GM23338 (cell line): ENCODE results near the gene UNKL. TPM values are rescaled to one million over a fixed set of nuclear protein-coding genes. Genes with fewer than 3 reads are reported as not detected.

ENCODE experiments used
- ATAC-seq: fragments of 200-7000 bp; cut with Tn5 transposase; 3 replicates; pipeline ENCODE4 v1.9.1; 2020
- DNase-seq: peaks from one replicate; pipeline ENCODE4 v3.0.0-alpha.2; 2015; ENCODE audit warnings: low spot score
- H2AFZ ChIP-seq: fragments of 200-600 bp; sonication (generic); 2 replicates; pipeline ENCODE4 v1.8.0; 2016; ENCODE audit warnings: antibody characterized with exemption, mild to moderate bottlenecking, moderate library complexity
- H3F3A ChIP-seq: fragments of 200-600 bp; sonication (generic); replicated peaks from 2 replicates; pipeline ENCODE4 v1.8.0; 2017; ENCODE audit warnings: antibody characterized with exemption, mixed run types, low read depth
- H3K27ac ChIP-seq: fragments of 200-600 bp; sonication (generic); 2 replicates; pipeline ENCODE4 v1.6.1; 2016; ENCODE audit warnings: low read depth
- H3K27me3 ChIP-seq: fragments of 200-600 bp; sonication (generic); 2 replicates; pipeline ENCODE4 v1.8.0; 2016; ENCODE audit warnings: mild to moderate bottlenecking, mixed run types, moderate library complexity; ENCODE audit not compliant: insufficient read depth
- H3K36me3 ChIP-seq: fragments of 200-600 bp; sonication (generic); 2 replicates; pipeline ENCODE4 v1.8.0; 2016; ENCODE audit warnings: mild to moderate bottlenecking; ENCODE audit not compliant: insufficient read depth
- H3K4me1 ChIP-seq: fragments of 200-600 bp; sonication (generic); 2 replicates; pipeline ENCODE4 v1.8.0; 2016; ENCODE audit warnings: mild to moderate bottlenecking, moderate library complexity; ENCODE audit not compliant: insufficient read depth
- H3K4me2 ChIP-seq: fragments of 200-600 bp; sonication (generic); 2 replicates; pipeline ENCODE4 v1.7.1; 2017; ENCODE audit warnings: mixed run types
- H3K4me3 ChIP-seq: fragments of 200-600 bp; sonication (generic); 2 replicates; pipeline ENCODE4 v1.6.1; 2016; ENCODE audit warnings: mixed run types
- H3K79me2 ChIP-seq: fragments of 200-600 bp; sonication (generic); replicated peaks from 2 replicates; pipeline ENCODE4 v1.8.0; 2017; ENCODE audit warnings: mild to moderate bottlenecking; ENCODE audit not compliant: insufficient read depth
- H3K9me2 ChIP-seq: fragments of 200-600 bp; sonication (generic); 2 replicates; pipeline ENCODE4 v1.8.0; 2017; ENCODE audit not compliant: insufficient read depth
- H4K20me1 ChIP-seq: fragments of 200-600 bp; sonication (generic); replicated peaks from 2 replicates; pipeline ENCODE4 v1.8.0; 2017; ENCODE audit warnings: mild to moderate bottlenecking; ENCODE audit not compliant: insufficient read depth
- H3K27ac Mint-ChIP-seq: 2 replicates; pipeline ENCODE4 v1.8.0; 2020; ENCODE audit warnings: inconsistent platforms, mild to moderate bottlenecking, moderate library complexity, mixed read lengths
- H3K27me3 Mint-ChIP-seq: 3 replicates; pipeline ENCODE4 v1.8.0; 2022; ENCODE audit warnings: low read depth, mild to moderate bottlenecking, moderate library complexity, mixed read lengths, inconsistent platforms; ENCODE audit not compliant: insufficient read depth, poor library complexity
- H3K36me3 Mint-ChIP-seq: 3 replicates; pipeline ENCODE4 v1.8.0; 2021; ENCODE audit warnings: low read depth, mild to moderate bottlenecking, inconsistent platforms, moderate library complexity, mixed read lengths
- H3K4me1 Mint-ChIP-seq: 3 replicates; pipeline ENCODE4 v1.8.0; 2020; ENCODE audit warnings: mild to moderate bottlenecking, inconsistent platforms, mixed read lengths
- H3K4me3 Mint-ChIP-seq: 3 replicates; pipeline ENCODE4 v1.8.0; 2021; ENCODE audit warnings: moderate library complexity, mild to moderate bottlenecking, inconsistent platforms, mixed read lengths
- H3K9me3 Mint-ChIP-seq: 3 replicates; pipeline ENCODE4 v1.8.0; 2020; ENCODE audit warnings: moderate library complexity, mild to moderate bottlenecking, inconsistent platforms, mixed read lengths
- CREB1 ChIP-seq: fragments of 250-450 bp; sonication (Bioruptor Pico); IDR thresholded peaks from 2 replicates; pipeline ENCODE4 v1.5.0; 2020; ENCODE audit warnings: low read depth, mild to moderate bottlenecking, moderate library complexity
- CTCF ChIP-seq, 2 experiments: fragments of 200-600 bp in 1 of 2; sonication (generic) in 1 of 2; conservative IDR thresholded peaks; 2 replicates each; pipeline versions ENCODE4 v1.5.1 to v1.6.1; 2016 to 2017; ENCODE audit warnings: antibody characterized with exemption in 2 of 2, low read depth in 2 of 2, mild to moderate bottlenecking in 2 of 2, moderate library complexity in 1 of 2
- NANOG ChIP-seq: IDR thresholded peaks from 2 replicates; pipeline ENCODE4 v1.6.1; 2016; ENCODE audit warnings: antibody characterized with exemption, borderline replicate concordance
- POLR2AphosphoS5 ChIP-seq: IDR thresholded peaks from 2 replicates; pipeline ENCODE4 v1.6.1; 2016; ENCODE audit warnings: antibody characterized with exemption, low read depth
- STAT1 ChIP-seq: IDR thresholded peaks from one replicate; pipeline ENCODE4 v1.6.1; 2016; ENCODE audit warnings: antibody characterized with exemption; ENCODE audit not compliant: unreplicated experiment
- ZNF114 ChIP-seq: fragments of 250-450 bp; sonication (Bioruptor Pico); IDR thresholded peaks from 2 replicates; pipeline ENCODE4 v1.5.0; 2020; ENCODE audit warnings: mild to moderate bottlenecking, moderate library complexity
- polyA plus RNA-seq: library from polyadenylated mRNA; unstranded; fragments of >200 nt; fragmentation: Nextera tagmentation; extraction: Ambion mirVana; gene quantifications from 2 replicates; pipeline ENCODE4 v1.2.1, GENCODE V29; 2016
- total RNA-seq: library from RNA; depleted of rRNA; stranded (reverse); fragments of >200 nt; shearing (Covaris generic); gene quantifications from 2 replicates; pipeline ENCODE4 v1.2.3, GENCODE V29; 2014
- TF ChIP-seq, protein P1 (sequence below): IDR thresholded peaks from one replicate; pipeline ENCODE4 v1.6.1; 2018; ENCODE audit warnings: antibody characterized with exemption; ENCODE audit not compliant: unreplicated experiment

UNKL gene
- total and polyA plus RNA-seq, 2 experiments from 2014 or later, result 16.7 to 28.7 TPM

DNA sequence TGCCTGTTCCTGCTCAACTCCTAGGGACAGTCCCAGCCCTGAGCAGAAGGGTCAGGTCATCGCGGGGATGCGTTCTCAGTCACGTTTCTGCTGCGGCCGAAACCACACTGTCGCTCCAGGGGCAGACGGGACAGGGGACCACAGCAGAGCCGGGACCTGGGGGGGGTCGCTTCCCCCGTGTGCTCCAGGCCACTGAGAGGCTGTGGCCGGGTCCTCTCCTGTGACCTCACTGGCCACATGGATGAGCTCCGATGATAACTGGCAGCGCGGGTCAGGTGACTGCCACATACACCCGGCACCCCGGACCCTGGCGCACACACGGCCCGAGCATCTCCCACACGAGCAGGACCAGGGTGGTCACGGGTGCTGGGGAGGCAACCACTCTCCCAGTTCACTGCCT is 50.0 kb downstream of the UNKL start:
- Histone ChIP-seq H3K27ac (no peak overlapping the region), H3K4me2 (no peak overlapping the region), H3F3A (peaks cover 24% of the 10 kb centered on the region), H3K27me3 (no peaks in the 10 kb centered on the region), H3K4me3 (no peak overlapping the region), H4K20me1 (peaks cover 22% of the 10 kb centered on the region), H3K79me2 (peaks cover 30% of the 10 kb centered on the region), H3K9me2 (no peaks in the 10 kb centered on the region), H2AFZ (no peak overlapping the region), H3K4me1 (no peaks in the 10 kb centered on the region), H3K36me3 (peaks cover 8% of the 10 kb centered on the region; the same call in 1 of the 2 replicates)
- Mint-ChIP-seq H3K4me3 (no peak overlapping the region), H3K27ac (no peak overlapping the region), H3K27me3 (peaks cover 9% of the 10 kb centered on the region), H3K4me1 (peaks cover 2% of the 10 kb centered on the region; the same call in 1 of the 3 replicates), H3K36me3 (peaks cover 56% of the 10 kb centered on the region), H3K9me3 (no peaks in the 10 kb centered on the region)
- DNase-seq (no peak), ATAC-seq (no peak)
- TF ChIP-seq CREB1 (CRISPR knock-in tag), result no peak
- TF ChIP-seq POLR2AphosphoS5, result no peak
- no peak for TF ChIP-seq NANOG
- TF ChIP-seq CTCF (conservative IDR thresholded peaks at IDR 0.05; ENCODE audit: low read depth in 2 of 2), result no peak

GRCh38 chr16:1363501-1364041 is 50.9 kb downstream of the UNKL start:
- DNase-seq, result peak; percentile 79
- Histone ChIP-seq H3K79me2 (peaks cover 39% of the 10 kb centered on the region), H3K27me3 (no peaks in the 10 kb centered on the region), H3K36me3 (peaks cover 8% of the 10 kb centered on the region; the same call in 1 of the 2 replicates), H3K4me1 (no peaks in the 10 kb centered on the region), H3K4me3 (no peak overlapping the region), H3K27ac (no peak overlapping the region), H3F3A (peaks cover 24% of the 10 kb centered on the region), H3K9me2 (no peaks in the 10 kb centered on the region), H2AFZ (no peak overlapping the region), H3K4me2 (no peak overlapping the region), H4K20me1 (peaks cover 26% of the 10 kb centered on the region)
- peaks cover 11% of the 10 kb centered on the region for H3K27me3 Mint-ChIP-seq
- TF ChIP-seq STAT1 (no peak), CTCF (conservative IDR thresholded peaks at IDR 0.05; ENCODE audit: low read depth in 2 of 2) (peak; percentile 69 to 91)
- H3K9me3 Mint-ChIP-seq, result no peaks in the 10 kb centered on the region
- peak; percentile 97 for ATAC-seq
- no peak overlapping the region for H3K27ac Mint-ChIP-seq
- H3K4me1 Mint-ChIP-seq, result peaks cover 2% of the 10 kb centered on the region; the same call in 1 of the 3 replicates
- H3K4me3 Mint-ChIP-seq, result no peak overlapping the region
- peaks cover 58% of the 10 kb centered on the region for H3K36me3 Mint-ChIP-seq

GRCh38 chr16:1362807-1363206 is 51.7 kb downstream of the UNKL start:
- DNase-seq (no peak), ATAC-seq (no peak)
- no peak overlapping the region for H3K4me3 Mint-ChIP-seq
- Histone ChIP-seq H2AFZ (no peak overlapping the region), H3K27ac (no peak overlapping the region), H3K79me2 (peaks cover 40% of the 10 kb centered on the region), H3K4me2 (no peak overlapping the region), H3K4me1 (no peaks in the 10 kb centered on the region), H3F3A (peaks cover 24% of the 10 kb centered on the region), H3K36me3 (peaks cover 8% of the 10 kb centered on the region; the same call in 1 of the 2 replicates), H4K20me1 (peaks cover 26% of the 10 kb centered on the region), H3K27me3 (no peaks in the 10 kb centered on the region), H3K4me3 (no peak overlapping the region), H3K9me2 (no peaks in the 10 kb centered on the region)
- H3K27ac Mint-ChIP-seq, result no peak overlapping the region
- H3K9me3 Mint-ChIP-seq, result no peaks in the 10 kb centered on the region
- H3K4me1 Mint-ChIP-seq, result no peaks in the 10 kb centered on the region
- H3K27me3 Mint-ChIP-seq, result peaks cover 11% of the 10 kb centered on the region
- peaks cover 55% of the 10 kb centered on the region for H3K36me3 Mint-ChIP-seq
- TF ChIP-seq NANOG (no peak), ZNF114 (no peak)
- TF ChIP-seq, protein P1, sequence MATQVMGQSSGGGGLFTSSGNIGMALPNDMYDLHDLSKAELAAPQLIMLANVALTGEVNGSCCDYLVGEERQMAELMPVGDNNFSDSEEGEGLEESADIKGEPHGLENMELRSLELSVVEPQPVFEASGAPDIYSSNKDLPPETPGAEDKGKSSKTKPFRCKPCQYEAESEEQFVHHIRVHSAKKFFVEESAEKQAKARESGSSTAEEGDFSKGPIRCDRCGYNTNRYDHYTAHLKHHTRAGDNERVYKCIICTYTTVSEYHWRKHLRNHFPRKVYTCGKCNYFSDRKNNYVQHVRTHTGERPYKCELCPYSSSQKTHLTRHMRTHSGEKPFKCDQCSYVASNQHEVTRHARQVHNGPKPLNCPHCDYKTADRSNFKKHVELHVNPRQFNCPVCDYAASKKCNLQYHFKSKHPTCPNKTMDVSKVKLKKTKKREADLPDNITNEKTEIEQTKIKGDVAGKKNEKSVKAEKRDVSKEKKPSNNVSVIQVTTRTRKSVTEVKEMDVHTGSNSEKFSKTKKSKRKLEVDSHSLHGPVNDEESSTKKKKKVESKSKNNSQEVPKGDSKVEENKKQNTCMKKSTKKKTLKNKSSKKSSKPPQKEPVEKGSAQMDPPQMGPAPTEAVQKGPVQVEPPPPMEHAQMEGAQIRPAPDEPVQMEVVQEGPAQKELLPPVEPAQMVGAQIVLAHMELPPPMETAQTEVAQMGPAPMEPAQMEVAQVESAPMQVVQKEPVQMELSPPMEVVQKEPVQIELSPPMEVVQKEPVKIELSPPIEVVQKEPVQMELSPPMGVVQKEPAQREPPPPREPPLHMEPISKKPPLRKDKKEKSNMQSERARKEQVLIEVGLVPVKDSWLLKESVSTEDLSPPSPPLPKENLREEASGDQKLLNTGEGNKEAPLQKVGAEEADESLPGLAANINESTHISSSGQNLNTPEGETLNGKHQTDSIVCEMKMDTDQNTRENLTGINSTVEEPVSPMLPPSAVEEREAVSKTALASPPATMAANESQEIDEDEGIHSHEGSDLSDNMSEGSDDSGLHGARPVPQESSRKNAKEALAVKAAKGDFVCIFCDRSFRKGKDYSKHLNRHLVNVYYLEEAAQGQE, result no peak
